ENCODE results near the gene ATP5ME. TPM values are rescaled to one million over a fixed set of nuclear protein-coding genes. Genes with fewer than 3 reads are reported as not detected.

Gene ATP5ME
- total RNA-seq, 1 donor from 2014 or later: 278 TPM

DNA sequence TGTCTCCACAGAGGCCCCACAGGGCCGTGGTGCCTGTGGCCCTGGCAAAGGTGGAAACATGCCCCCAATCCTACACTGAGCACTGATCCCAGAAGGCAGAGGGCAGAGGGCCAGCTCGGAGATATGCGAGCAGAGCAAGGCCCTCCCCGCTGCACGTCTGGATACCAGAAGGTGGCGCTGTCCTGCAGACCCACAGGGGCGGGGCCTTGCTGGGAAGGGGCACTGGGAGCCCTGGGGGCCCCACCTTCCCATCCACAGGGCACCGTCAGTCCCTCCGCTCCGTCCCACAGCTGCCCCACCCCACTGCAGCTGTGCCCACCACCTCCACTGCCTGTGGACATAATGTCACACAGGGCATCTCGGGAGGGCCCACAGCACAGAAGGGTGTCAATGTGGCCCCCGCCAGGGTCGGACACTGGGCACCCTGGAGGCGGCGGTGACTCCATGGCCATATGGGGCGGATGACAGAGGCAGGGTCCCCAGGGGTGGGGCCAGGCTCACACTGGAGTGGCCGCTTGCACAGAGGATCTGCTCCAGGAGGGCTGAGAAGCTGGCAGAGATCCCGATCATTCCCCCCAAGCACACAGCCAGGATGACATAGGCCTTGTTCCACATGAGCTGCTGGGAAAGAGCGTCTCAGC, 10.0 kb upstream of the ATP5ME start:
- DNase-seq (ENCODE audit: low read depth, low spot score): peak; percentile 54
- TF ChIP-seq CTCF (conservative IDR thresholded peaks at IDR 0.05): peak; percentile 67
- H3K9me3 Mint-ChIP-seq: no peaks in the 10 kb centered on the region
- H3K27me3 Mint-ChIP-seq (ENCODE audit: low read depth): peaks cover 4% of the 10 kb centered on the region
- no peaks in the 10 kb centered on the region for H3K36me3 Mint-ChIP-seq (ENCODE audit: low read depth)
- no peak overlapping the region for H3K27ac Mint-ChIP-seq (ENCODE audit: unreplicated experiment)
- peaks cover 3% of the 10 kb centered on the region for H3K4me1 Mint-ChIP-seq
- H3K4me3 Mint-ChIP-seq: no peak overlapping the region

DNA sequence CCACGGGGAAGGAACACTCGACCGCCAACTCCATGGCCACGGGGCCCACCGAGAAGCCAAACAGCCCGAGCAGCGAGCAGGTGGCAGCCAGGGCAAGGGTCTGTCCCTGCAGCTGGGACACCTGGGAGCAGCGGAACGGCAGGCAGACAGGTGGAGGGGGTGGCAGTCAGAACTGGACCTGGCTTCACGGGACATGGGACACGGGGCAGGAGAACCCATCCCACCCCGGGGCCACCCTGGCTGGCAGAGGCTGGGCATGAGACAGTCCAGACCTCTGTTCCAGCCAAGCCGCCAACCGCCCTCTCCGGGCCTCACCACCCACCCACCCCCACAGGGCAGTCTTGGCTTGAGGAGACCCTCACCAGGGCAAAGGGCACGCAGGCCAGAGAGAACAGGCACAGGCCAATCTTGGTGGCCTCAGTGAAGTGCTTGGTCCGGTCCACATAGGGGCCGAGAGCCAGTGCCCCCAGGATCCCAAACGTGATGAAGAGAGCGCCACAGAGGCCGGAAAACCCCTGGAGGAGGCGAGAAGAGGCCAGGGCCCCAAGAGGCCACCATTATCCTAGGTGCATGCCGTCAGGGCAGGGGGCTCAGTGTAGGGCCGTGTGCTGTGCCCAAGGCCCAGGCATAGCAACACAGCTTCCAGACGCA, 9.3 kb upstream of the ATP5ME start:
- DNase-seq (ENCODE audit: low read depth, low spot score): no peak
- Mint-ChIP-seq H3K4me3 (no peak overlapping the region), H3K36me3 (ENCODE audit: low read depth) (no peaks in the 10 kb centered on the region), H3K9me3 (no peaks in the 10 kb centered on the region), H3K4me1 (peaks cover 3% of the 10 kb centered on the region), H3K27ac (ENCODE audit: unreplicated experiment) (no peak overlapping the region), H3K27me3 (ENCODE audit: low read depth) (peaks cover 4% of the 10 kb centered on the region)
- TF ChIP-seq CTCF (conservative IDR thresholded peaks at IDR 0.05): no peak

- Mint-ChIP-seq H3K36me3 (ENCODE audit: low read depth) (no peaks in the 10 kb centered on the region), H3K27me3 (ENCODE audit: low read depth) (peaks cover under 1% of the 10 kb centered on the region), H3K4me3 (no peak overlapping the region), H3K9me3 (no peaks in the 10 kb centered on the region), H3K4me1 (peaks cover 3% of the 10 kb centered on the region), H3K27ac (ENCODE audit: unreplicated experiment) (no peak overlapping the region)
- DNase-seq (ENCODE audit: low read depth, low spot score): no peak
- no peak for TF ChIP-seq CTCF (conservative IDR thresholded peaks at IDR 0.05)
These were observed 8.6 kb upstream of the ATP5ME start for GRCh38 chr4:682490-683172.

GRCh38 chr4:681736-682451, 7.8 kb upstream of the ATP5ME start:
- no peak overlapping the region for H3K4me3 Mint-ChIP-seq
- TF ChIP-seq CTCF (conservative IDR thresholded peaks at IDR 0.05): no peak
- peaks cover 3% of the 10 kb centered on the region for H3K4me1 Mint-ChIP-seq
- no peaks in the 10 kb centered on the region for H3K36me3 Mint-ChIP-seq (ENCODE audit: low read depth)
- DNase-seq (ENCODE audit: low read depth, low spot score): no peak
- no peak overlapping the region for H3K27ac Mint-ChIP-seq (ENCODE audit: unreplicated experiment)
- H3K27me3 Mint-ChIP-seq (ENCODE audit: low read depth): no peaks in the 10 kb centered on the region
- H3K9me3 Mint-ChIP-seq: no peaks in the 10 kb centered on the region

DNA sequence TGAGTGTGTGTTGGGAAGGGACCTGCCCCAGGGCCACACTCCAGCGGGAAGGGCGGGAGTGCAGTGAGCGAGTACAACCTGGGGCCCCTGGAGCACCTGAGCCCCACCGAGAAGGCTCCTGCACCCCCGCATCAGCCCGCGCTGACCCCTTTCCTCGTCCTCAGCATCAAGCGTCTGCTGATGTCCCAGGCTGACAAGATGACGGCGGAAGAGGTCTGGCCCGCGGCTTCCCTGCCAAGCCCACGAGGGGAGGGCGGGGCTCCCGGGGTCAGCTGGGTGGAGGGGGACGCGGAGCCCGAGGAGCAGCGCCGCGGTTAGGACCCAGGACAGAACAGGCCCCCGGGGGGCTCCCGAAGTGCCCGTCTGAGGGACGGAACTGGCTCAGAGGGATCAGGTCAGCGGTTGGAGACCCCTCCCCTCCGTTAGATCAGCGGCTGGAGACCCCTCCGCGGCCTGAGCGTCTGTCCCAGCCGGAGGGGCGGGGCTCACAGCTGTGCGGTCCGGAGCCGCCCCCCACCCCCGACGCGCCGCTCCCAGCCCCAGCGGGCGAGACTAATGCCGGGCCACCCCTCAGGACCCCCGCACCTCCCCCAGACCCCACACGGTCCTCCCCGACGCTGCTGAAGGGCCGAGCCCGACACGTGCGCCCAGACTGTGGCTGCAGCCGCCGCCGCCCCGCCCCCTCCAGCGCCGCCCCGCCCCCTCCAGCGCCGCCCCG, 7.0 kb upstream of the ATP5ME start:
- no peaks in the 10 kb centered on the region for H3K27me3 Mint-ChIP-seq (ENCODE audit: low read depth)
- DNase-seq (ENCODE audit: low read depth, low spot score): peak; percentile 52
- no peaks in the 10 kb centered on the region for H3K36me3 Mint-ChIP-seq (ENCODE audit: low read depth)
- H3K27ac Mint-ChIP-seq (ENCODE audit: unreplicated experiment): no peak overlapping the region
- TF ChIP-seq CTCF (conservative IDR thresholded peaks at IDR 0.05): no peak
- no peaks in the 10 kb centered on the region for H3K9me3 Mint-ChIP-seq
- H3K4me3 Mint-ChIP-seq: peak overlapping the region; percentile 54
- peaks cover 3% of the 10 kb centered on the region for H3K4me1 Mint-ChIP-seq
